H1 (cell line): ENCODE measurements around the gene CMTR1. TPM values are rescaled to one million over a fixed set of nuclear protein-coding genes. Genes with fewer than 3 reads are reported as not detected.

ENCODE experiments used
- CTCF ChIA-PET: fragments of 300-600 bp; sonication (Branson Sonifier 250); formaldehyde crosslinking; loops from one replicate; lab custom pipeline; 2021; ENCODE audit not compliant: partially characterized antibody; lab: Charles Lee
- POLR2A ChIA-PET: fragments of 300-600 bp; sonication (Branson Sonifier 250); formaldehyde crosslinking; loops from one replicate; lab custom pipeline; 2021; ENCODE audit warnings: inconsistent platforms; ENCODE audit not compliant: partially characterized antibody; lab: Charles Lee
- DNase-seq, 2 experiments: peaks; one replicate each; pipeline versions ENCODE4 v3.0.0 to v3.0.0-alpha.2; 2010 to 2022; ENCODE audit warnings: low spot score in 2 of 2, low read depth in 1 of 2, mixed read lengths in 1 of 2
- FAIRE-seq: peaks from 2 replicates; lab custom pipeline; 2011; peaks lifted over from hg19 to GRCh38; lab: Jason Lieb, UNC
- H2AFZ ChIP-seq: 2 replicates; pipeline ENCODE4 v1.8.1; 2012; ENCODE audit warnings: low read length, inconsistent platforms
- H2AK5ac ChIP-seq: 2 replicates; pipeline ENCODE4 v1.6.1; 2013; ENCODE audit warnings: low read depth, low read length
- H2BK120ac ChIP-seq: replicated peaks from 2 replicates; pipeline ENCODE3; 2013; ENCODE audit warnings: low read depth, low read length, inconsistent platforms
- H2BK12ac ChIP-seq: 2 replicates; pipeline ENCODE4 v1.6.1; 2013; ENCODE audit warnings: low read depth, low read length
- H2BK15ac ChIP-seq: 2 replicates; pipeline ENCODE4 v1.6.1; 2013; ENCODE audit warnings: low read length
- H2BK20ac ChIP-seq: 2 replicates; pipeline ENCODE4 v1.6.1; 2013; ENCODE audit warnings: low read length
- H2BK5ac ChIP-seq: 2 replicates; pipeline ENCODE4 v1.6.1; 2013; ENCODE audit warnings: low read depth, low read length
- H3K14ac ChIP-seq: 2 replicates; pipeline ENCODE4 v1.6.1; 2013; ENCODE audit warnings: inconsistent platforms; ENCODE audit not compliant: insufficient read length
- H3K18ac ChIP-seq: 2 replicates; pipeline ENCODE4 v1.6.1; 2013; ENCODE audit warnings: low read length; ENCODE audit errors: extremely low read depth
- H3K23ac ChIP-seq: 2 replicates; pipeline ENCODE4 v1.6.1; 2013; ENCODE audit warnings: inconsistent platforms; ENCODE audit not compliant: insufficient read length
- H3K23me2 ChIP-seq: 2 replicates; pipeline ENCODE4 v1.6.1; 2013; ENCODE audit warnings: low read depth, low read length
- H3K27ac ChIP-seq: 2 replicates; pipeline ENCODE4 v1.6.1; 2011; ENCODE audit warnings: low read depth, low read length, inconsistent platforms
- H3K27me3 ChIP-seq, 4 experiments: replicated peaks in 1 of 4; 1 replicate in 1 of 4; 2 replicates in 3 of 4; pipeline versions ENCODE4 v1.6.1 to v1.8.1; 2011 to 2013; ENCODE audit warnings: low read length in 3 of 4, mild to moderate bottlenecking in 3 of 4, inconsistent platforms in 2 of 4, mixed read lengths in 2 of 4, moderate library complexity in 1 of 4; ENCODE audit not compliant: control insufficient read depth in 3 of 4, insufficient read depth in 3 of 4; ENCODE audit errors: extremely low read depth in 1 of 4
- H3K36me3 ChIP-seq, 4 experiments: 2 replicates each; pipeline versions ENCODE4 v1.6.1 to v1.8.1; 2011 to 2013; ENCODE audit warnings: mild to moderate bottlenecking in 4 of 4, low read length in 3 of 4, moderate library complexity in 2 of 4, control low read depth in 1 of 4, inconsistent platforms in 1 of 4; ENCODE audit not compliant: insufficient read depth in 4 of 4, control insufficient read depth in 2 of 4
- H3K4ac ChIP-seq: replicated peaks from 2 replicates; pipeline ENCODE3; 2013; ENCODE audit warnings: low read length, low read depth, mixed read lengths, inconsistent platforms; ENCODE audit not compliant: insufficient read length
- H3K4me1 ChIP-seq, 4 experiments: replicated peaks in 1 of 4; 1 replicate in 1 of 4; 2 replicates in 3 of 4; pipeline versions ENCODE4 v1.6.1 to v1.8.1; 2011 to 2013; ENCODE audit warnings: low read length in 3 of 4, inconsistent platforms in 2 of 4, mixed read lengths in 1 of 4; ENCODE audit not compliant: insufficient read depth in 4 of 4, control insufficient read depth in 3 of 4
- H3K4me2 ChIP-seq, 2 experiments: 2 replicates each; pipeline versions ENCODE4 v1.6.1 to v1.8.1; 2011 to 2013; ENCODE audit warnings: low read depth in 2 of 2, low read length in 2 of 2, control low read depth in 1 of 2, inconsistent platforms in 1 of 2, mild to moderate bottlenecking in 1 of 2; ENCODE audit not compliant: insufficient read depth in 1 of 2
- H3K4me3 ChIP-seq, 4 experiments: fragments of 200-600, 300-600 bp in 1 of 4; sonication (generic), shearing (Covaris generic), sonication (Bioruptor Twin) in 1 of 4; 2 replicates each; pipeline versions ENCODE4 v1.5.1 to v1.8.1; 2011 to 2016; ENCODE audit warnings: low read length in 4 of 4, low read depth in 3 of 4, control low read depth in 2 of 4, inconsistent platforms in 2 of 4, mild to moderate bottlenecking in 2 of 4, mixed read lengths in 1 of 4, moderate library complexity in 1 of 4; ENCODE audit not compliant: insufficient read depth in 2 of 4; ENCODE audit errors: extremely low read depth in 1 of 4
- H3K56ac ChIP-seq: replicated peaks from 2 replicates; pipeline ENCODE3; 2013; ENCODE audit warnings: low read depth, mild to moderate bottlenecking, mixed read lengths, low read length, inconsistent platforms; ENCODE audit not compliant: insufficient read length
- H3K79me1 ChIP-seq: 2 replicates; pipeline ENCODE4 v1.6.1; 2013; ENCODE audit warnings: low read depth, low read length, control low read depth
- H3K79me2 ChIP-seq, 2 experiments: 2 replicates each; pipeline versions ENCODE4 v1.6.1 to v1.8.1; 2012 to 2013; ENCODE audit warnings: low read length in 2 of 2, mild to moderate bottlenecking in 2 of 2, inconsistent platforms in 1 of 2; ENCODE audit not compliant: insufficient read depth in 2 of 2, control insufficient read depth in 1 of 2
- H3K9ac ChIP-seq, 4 experiments: replicated peaks in 1 of 4; 1 replicate in 1 of 4; 2 replicates in 3 of 4; pipeline versions ENCODE4 v1.6.1 to v1.8.1; 2011 to 2013; ENCODE audit warnings: low read depth in 3 of 4, low read length in 3 of 4, control low read depth in 2 of 4, mild to moderate bottlenecking in 2 of 4, moderate library complexity in 2 of 4, inconsistent platforms in 1 of 4; ENCODE audit errors: extremely low read depth in 1 of 4
- H3K9me3 ChIP-seq, 2 experiments: 2 replicates each; pipeline versions ENCODE4 v1.6.1 to v1.8.1; 2012 to 2013; ENCODE audit warnings: mild to moderate bottlenecking in 2 of 2, moderate library complexity in 2 of 2, control low read depth in 1 of 2, inconsistent platforms in 1 of 2, low read depth in 1 of 2, low read length in 1 of 2, mixed read lengths in 1 of 2; ENCODE audit not compliant: insufficient read depth in 2 of 2
- H4K20me1 ChIP-seq, 2 experiments: replicated peaks in 1 of 2; 2 replicates each; pipeline versions ENCODE3 to v1.8.1; 2011 to 2013; ENCODE audit warnings: inconsistent platforms in 2 of 2, low read length in 2 of 2, mild to moderate bottlenecking in 1 of 2; ENCODE audit not compliant: insufficient read depth in 2 of 2, control insufficient read depth in 1 of 2
- H4K5ac ChIP-seq: 2 replicates; pipeline ENCODE4 v1.6.1; 2013; ENCODE audit warnings: low read length, low read depth, mixed read lengths, inconsistent platforms; ENCODE audit not compliant: insufficient read length
- H4K8ac ChIP-seq: 2 replicates; pipeline ENCODE4 v1.8.0; 2013; ENCODE audit warnings: mild to moderate bottlenecking, moderate library complexity, low read length, inconsistent platforms; ENCODE audit not compliant: insufficient read depth; ENCODE audit errors: extremely low read depth
- H4K91ac ChIP-seq: replicated peaks from 2 replicates; pipeline ENCODE3; 2013; ENCODE audit warnings: low read length, mixed read lengths, inconsistent platforms; ENCODE audit not compliant: insufficient read length
- MAFK ChIP-seq: IDR thresholded peaks from 2 replicates; pipeline ENCODE4 v1.6.1; 2012; ENCODE audit warnings: low read depth, mild to moderate bottlenecking, improper control_type of control experiment, low read length
- RAD21 ChIP-seq, 2 experiments: IDR thresholded peaks in 1 of 2; conservative IDR thresholded peaks in 1 of 2; 2 replicates each; pipeline ENCODE4 v1.6.1; 2011; ENCODE audit warnings: low read depth in 2 of 2, low read length in 2 of 2, improper control_type of control experiment in 1 of 2, inconsistent platforms in 1 of 2, mild to moderate bottlenecking in 1 of 2, moderate library complexity in 1 of 2
- WGBS, 2 experiments: shearing (Covaris generic) in 1 of 2; methylation state at CpG; one replicate each; pipeline versions ENCODE4 v1.1.6 to v1.1.7; 2013 to 2015; ENCODE audit warnings: low lambda C conversion rate in 2 of 2, mixed read lengths in 2 of 2, inconsistent platforms in 1 of 2, low coverage in 1 of 2, missing lambda C conversion rate in 1 of 2; ENCODE audit not compliant: insufficient replicate concordance in 2 of 2, insufficient coverage in 1 of 2, insufficient read length in 1 of 2; ENCODE audit errors: extremely low coverage in 1 of 2, missing lambda C conversion rate in 1 of 2; 5-methylcytosine and 5-hydroxymethylcytosine counted together
- polyA plus RNA-seq, 7 experiments: library from polyadenylated mRNA; depleted of rRNA in 3 of 7; stranded (reverse) in 5 of 7; unstranded in 2 of 7; fragments of >200 nt in 5 of 7; fragments of 200-250 nt in 2 of 7; gene quantifications; 1 replicate in 5 of 7; 2 replicates in 1 of 7; 4 replicates in 1 of 7; pipeline versions ENCODE4 v1.2.1 to v1.2.3, GENCODE V29; 2011 to 2013; ENCODE audit warnings: missing spikeins in 2 of 7, mixed read lengths in 2 of 7
- total RNA-seq: library from RNA; stranded (reverse); fragmentation: NEBNext Ultra II Directional; extraction: Animal tissue kit (Norgen Biotek cat#: 25700); gene quantifications from 2 replicates; pipeline ENCODE4 v1.2.1, GENCODE V29; 2021

CMTR1 gene
- total and polyA plus RNA-seq, 2 of the 8 experiments (the other 6 are each of a cell fraction or from before 2014, with no cell fraction given) = 15.2 to 33.1 TPM

DNA sequence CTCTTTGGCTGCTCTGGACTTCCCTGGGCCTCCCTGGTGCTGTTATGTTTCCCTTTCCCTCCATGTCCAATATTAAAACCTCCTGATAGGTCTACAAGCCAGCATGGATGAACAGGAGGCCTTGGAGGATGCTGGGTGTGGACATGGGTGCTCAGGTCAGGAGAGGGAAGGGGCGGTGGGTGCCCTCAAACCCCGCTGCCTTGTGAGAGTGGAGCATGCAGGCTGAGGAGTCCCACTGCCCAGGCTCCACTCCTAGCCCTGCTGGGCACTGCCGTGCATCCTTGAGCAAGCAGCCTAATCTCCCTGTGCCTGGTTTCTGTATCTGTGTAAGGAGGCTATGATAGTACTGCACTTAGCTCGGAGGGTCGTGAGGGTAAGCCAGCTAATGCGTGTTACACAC is 85.1 kb downstream of the CMTR1 start:
- peaks cover under 1 to 29% (median 22%) of the 10 kb centered on the region in 4 experiments for H3K4me1 ChIP-seq
- no peak overlapping the region for H2BK120ac ChIP-seq
- no peak for FAIRE-seq
- no peak overlapping the region for H3K14ac ChIP-seq
- no peaks in the 10 kb centered on the region for H3K79me2 ChIP-seq
- no peak overlapping the region for H3K4me2 ChIP-seq
- no peak overlapping the region for H3K9ac ChIP-seq
- WGBS, 2 experiments = 83% methylated on average over 6 of the region's 6 CpGs; no CpG with 5 or more reads in 1 of the 2 experiments
- H3K27me3 ChIP-seq = peaks cover 0 to 12% (median 8%) of the 10 kb centered on the region in 4 experiments; a peak in 6 of 7 replicates
- ChIA-PET CTCF (interaction anchor here (0.7 to 1.7 kb wide), 5 partner anchors 9 to 48 kb away, joined by 3 to 5 read pairs (median 4); no protein-coding TSS in a partner anchor), POLR2A (interaction anchor here (1.7 kb wide), 1 partner anchor 18 kb away, joined by 6 read pairs; no protein-coding TSS in a partner anchor)
- TF ChIP-seq MAFK (no peak), RAD21 (IDR thresholded peaks at IDR 0.05 in 1 of 2, conservative IDR thresholded peaks at IDR 0.05 in 1 of 2; ENCODE audit: low read depth in 2 of 2, low read length in 2 of 2) (no peak)
- H2BK15ac ChIP-seq = no peak overlapping the region; the same call in 1 of the 2 replicates
- no peak overlapping the region for H4K5ac ChIP-seq
- no peak overlapping the region for H2AK5ac ChIP-seq
- H4K8ac ChIP-seq = no peak overlapping the region
- no peak overlapping the region for H3K23ac ChIP-seq
- no peak overlapping the region for H2BK20ac ChIP-seq
- no peaks in the 10 kb centered on the region; the same call in 1 of the 2 replicates for H3K23me2 ChIP-seq
- no peak overlapping the region for H2AFZ ChIP-seq
- no peaks in the 10 kb centered on the region for H3K36me3 ChIP-seq
- no peak overlapping the region for H3K56ac ChIP-seq
- H3K9me3 ChIP-seq = no peaks in the 10 kb centered on the region
- DNase-seq = no peak
- H4K91ac ChIP-seq = no peak overlapping the region
- no peak overlapping the region for H3K4ac ChIP-seq
- H4K20me1 ChIP-seq = no peaks in the 10 kb centered on the region
- no peak overlapping the region for H3K4me3 ChIP-seq
- H2BK12ac ChIP-seq = no peak overlapping the region
- H3K27ac ChIP-seq = no peak overlapping the region
- no peak overlapping the region for H2BK5ac ChIP-seq
- H3K18ac ChIP-seq = no peak overlapping the region
- no peaks in the 10 kb centered on the region for H3K79me1 ChIP-seq
